Measurements from ENCODE around the gene GPBAR1. TPM values are rescaled to one million over a fixed set of nuclear protein-coding genes. Genes with fewer than 3 reads are reported as not detected.
A peak's percentile ranks its signal among the peaks of the same experiment; 100 is the strongest.

Gene GPBAR1
- total and polyA plus RNA-seq, 9 of the 15 experiments (the other 6 are each of a cell fraction or from before 2014, with no cell fraction given), result not detected

GRCh38 chr2:218276986-218277755, 16.4 kb downstream of the GPBAR1 start:
- FAIRE-seq (no peak), DNase-seq (ENCODE audit: extremely low read depth in 1 of 4, low spot score in 3 of 4) (no peak), ATAC-seq (no peak)
- Histone ChIP-seq H3K27ac (ENCODE audit: extremely low read depth, low read depth, low read length) (no peak overlapping the region), H3K9me1 (ENCODE audit: control insufficient read depth, insufficient read depth, low read length) (no peaks in the 10 kb centered on the region), H3K9me3 (replicated peaks; ENCODE audit: control insufficient read depth, insufficient read depth, low read depth, low read length) (no peaks in the 10 kb centered on the region), H3K4me2 (ENCODE audit: insufficient read depth, low read length) (no peak overlapping the region), H2AFZ (ENCODE audit: low read depth, low read length) (no peak overlapping the region), H3K9ac (ENCODE audit: insufficient read depth in 1 of 2, low read depth in 2 of 2, low read length in 2 of 2) (no peak overlapping the region), H3K36me3 (ENCODE audit: control insufficient read depth, insufficient read depth, low read length) (peaks cover 90% of the 10 kb centered on the region), H3K79me2 (ENCODE audit: control insufficient read depth, insufficient read depth, low read length) (peaks cover 8% of the 10 kb centered on the region), H4K20me1 (replicated peaks; ENCODE audit: control insufficient read depth, insufficient read depth, low read length) (0 out of 2 replicates have a peak, but pooled peaks cover 5% of the 10 kb centered on the region), H3K27me3 (ENCODE audit: control insufficient read depth in 2 of 2, insufficient read depth in 2 of 2, low read length in 2 of 2) (no peaks in the 10 kb centered on the region), H3K4me1 (replicated peaks in 1 of 2; ENCODE audit: control insufficient read depth in 2 of 2, insufficient read depth in 2 of 2, low read length in 2 of 2) (peaks cover 0 to 14% of the 10 kb centered on the region in 2 experiments; a peak in 3 of 5 replicates), H3K4me3 (no peak overlapping the region)
- intact Hi-C loops (cut with micrococcal nuclease), result loop anchor here (10.0 kb wide), 1 partner anchor 368 kb away; no protein-coding TSS in a partner anchor
- 92% methylated on average over 6 of the region's 12 CpGs for WGBS (ENCODE audit: insufficient coverage, low coverage, missing lambda C conversion rate)
- POLR2A ChIA-PET, result interaction anchor here (0.6 to 2.7 kb wide), 3 partner anchors 10 to 505 kb away, joined by 4 to 19 read pairs (median 9); partner anchors contain the start of gene CYP27A1
- CTCF ChIA-PET (ENCODE audit: low intra/inter-chr PET ratio), result no interaction called here
- BruUV-seq (replicated peaks), result no TSS peak
- in situ Hi-C loops (cut with MboI), result no loop called here
- no peak for TF ChIP-seq GATAD2B (IDR thresholded peaks at IDR 0.05; ENCODE audit: borderline replicate concordance)
- no peak for TF ChIP-seq SAFB2 (IDR thresholded peaks at IDR 0.05; ENCODE audit: borderline replicate concordance, low read depth, low read length, severe bottlenecking)
- no peak for TF ChIP-seq MCM7 (IDR thresholded peaks at IDR 0.05)
- TF ChIP-seq TSHZ1 (CRISPR knock-in tag; IDR thresholded peaks at IDR 0.05), result no peak
- no peak for TF ChIP-seq ZNF511 (CRISPR knock-in tag; IDR thresholded peaks at IDR 0.05)
- TF ChIP-seq ZNF134 (CRISPR knock-in tag; conservative IDR thresholded peaks at IDR 0.05), result no peak
- TF ChIP-seq BRD4 (IDR thresholded peaks at IDR 0.05), result no peak
- TF ChIP-seq RBFOX2 (IDR thresholded peaks at IDR 0.05; ENCODE audit: low read depth, low read length), result 0 out of 2 replicates have a peak, but pooled peaks have one; percentile 7
- peak; percentile 3 to 18 (median 12); a peak in 1 of 6 replicates for TF ChIP-seq CTCF (IDR thresholded peaks at IDR 0.05 in 2 of 3, conservative IDR thresholded peaks at IDR 0.05 in 1 of 3; ENCODE audit: insufficient read depth in 2 of 3, low read depth in 1 of 3, low read length in 3 of 3)
- TF ChIP-seq KDM4B (IDR thresholded peaks at IDR 0.05; ENCODE audit: borderline replicate concordance in 2 of 2, low read depth in 1 of 2), result no peak

Data from K562 (cell line).